Ascending aorta (tissue), 2 donors: ENCODE data around the gene TMEM30A. TPM values are rescaled to one million over a fixed set of nuclear protein-coding genes. Genes with fewer than 3 reads are reported as not detected.
A peak's percentile ranks its signal among the peaks of the same experiment; 100 is the strongest.

ENCODE experiments used
- DNase-seq, 2 donors: peaks; one replicate each; pipeline ENCODE4 v3.0.0-alpha.2; 2019; ENCODE audit warnings: low spot score in 2 of 2
- H3K27ac ChIP-seq, 2 donors: fragments of 200-600 bp; sonication (generic); one replicate each; pipeline ENCODE4 v1.5.1; 2016 to 2017; ENCODE audit warnings: mild to moderate bottlenecking in 1 of 2
- H3K27me3 ChIP-seq: fragments of 200-600 bp; sonication (generic); one replicate; pipeline ENCODE4 v1.5.1; 2017
- H3K36me3 ChIP-seq, 2 donors: fragments of 200-600 bp; sonication (generic); one replicate each; pipeline ENCODE4 v1.5.1; 2016
- H3K4me1 ChIP-seq, 2 donors: fragments of 200-600 bp; sonication (generic); one replicate each; pipeline ENCODE4 v1.5.1; 2016 to 2017; ENCODE audit warnings: mild to moderate bottlenecking in 1 of 2
- H3K4me3 ChIP-seq, 2 donors: fragments of 200-600 bp; sonication (generic); one replicate each; pipeline ENCODE4 v1.5.1; 2016 to 2017; ENCODE audit warnings: mild to moderate bottlenecking in 1 of 2
- H3K9me3 ChIP-seq, 2 donors: fragments of 200-600 bp; sonication (generic); one replicate each; pipeline ENCODE4 v1.5.1; 2016
- intact Hi-C: fragments of 100-400 bp; cut with DNase I; formaldehyde crosslinking; loops from one replicate; pipeline ENCODE4 v1.15.1; 2023
- total RNA-seq: library from RNA; depleted of rRNA; stranded (reverse); fragments of >200 nt; gene quantifications from one replicate; pipeline ENCODE4 v1.1.0, GENCODE V29; 2016
- TF ChIP-seq, protein P1 (sequence below), 3 experiments: fragments of 200-600 bp in 2 of 3; fragments of 450-650 bp in 1 of 3; sonication (generic) in 2 of 3; IDR thresholded peaks; one replicate each; pipeline ENCODE4 v1.5.1; 2016 to 2019; ENCODE audit warnings: antibody characterized with exemption in 3 of 3, mild to moderate bottlenecking in 1 of 3, moderate library complexity in 1 of 3

Gene TMEM30A
- total RNA-seq = 54.8 TPM

- H3K27ac ChIP-seq = peak within 1 kb of the TSS; percentile 85 to 95
- no peaks in the 10 kb centered on the region for H3K27me3 ChIP-seq
- no peaks in the 10 kb centered on the region for H3K36me3 ChIP-seq
- peak; percentile 88 to 98 for DNase-seq
- TF ChIP-seq, protein P1, sequence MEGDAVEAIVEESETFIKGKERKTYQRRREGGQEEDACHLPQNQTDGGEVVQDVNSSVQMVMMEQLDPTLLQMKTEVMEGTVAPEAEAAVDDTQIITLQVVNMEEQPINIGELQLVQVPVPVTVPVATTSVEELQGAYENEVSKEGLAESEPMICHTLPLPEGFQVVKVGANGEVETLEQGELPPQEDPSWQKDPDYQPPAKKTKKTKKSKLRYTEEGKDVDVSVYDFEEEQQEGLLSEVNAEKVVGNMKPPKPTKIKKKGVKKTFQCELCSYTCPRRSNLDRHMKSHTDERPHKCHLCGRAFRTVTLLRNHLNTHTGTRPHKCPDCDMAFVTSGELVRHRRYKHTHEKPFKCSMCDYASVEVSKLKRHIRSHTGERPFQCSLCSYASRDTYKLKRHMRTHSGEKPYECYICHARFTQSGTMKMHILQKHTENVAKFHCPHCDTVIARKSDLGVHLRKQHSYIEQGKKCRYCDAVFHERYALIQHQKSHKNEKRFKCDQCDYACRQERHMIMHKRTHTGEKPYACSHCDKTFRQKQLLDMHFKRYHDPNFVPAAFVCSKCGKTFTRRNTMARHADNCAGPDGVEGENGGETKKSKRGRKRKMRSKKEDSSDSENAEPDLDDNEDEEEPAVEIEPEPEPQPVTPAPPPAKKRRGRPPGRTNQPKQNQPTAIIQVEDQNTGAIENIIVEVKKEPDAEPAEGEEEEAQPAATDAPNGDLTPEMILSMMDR (IDR thresholded peaks at IDR 0.05) = no peak
- no peaks in the 10 kb centered on the region for H3K9me3 ChIP-seq
- peaks cover 3 to 17% of the 10 kb centered on the region in 2 donors for H3K4me1 ChIP-seq
- peak within 1 kb of the TSS; percentile 93 to 97 for H3K4me3 ChIP-seq
- intact Hi-C loops = loop anchor here (1.0 to 5.0 kb wide), 2 partner anchors 41 to 318 kb away; partner anchors contain the start of genes COX7A2 and SENP6
Measured at GRCh38 chr6:75284632-75285282, at the start of gene TMEM30A. TMEM30A (minus strand) TSS chr6:75284792; CDS start chr6:75284638, 154 bp downstream.

DNA sequence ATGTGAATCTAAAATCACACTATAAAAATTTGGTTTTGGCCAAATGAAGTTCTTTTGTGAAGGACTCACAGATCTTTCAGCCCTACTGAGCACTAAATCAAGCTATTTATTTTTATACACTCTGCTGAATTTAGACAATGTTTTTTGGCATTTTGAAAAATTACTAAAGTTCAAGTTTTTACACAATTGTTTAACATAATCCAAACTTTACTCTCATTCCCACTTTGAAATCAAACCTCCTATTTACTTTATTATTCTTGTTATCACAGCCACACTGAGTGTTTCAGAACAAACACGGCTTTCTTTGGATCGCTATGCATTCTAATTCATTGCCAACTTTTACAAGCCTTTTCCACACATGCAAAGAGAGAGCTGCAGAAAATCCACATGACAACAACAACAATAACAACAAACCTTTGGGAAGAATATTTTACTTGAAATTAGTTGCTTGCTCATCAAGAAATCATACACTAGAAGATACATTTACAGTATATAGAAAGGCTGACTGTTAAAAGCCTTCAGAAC, 49.1 kb upstream of the TMEM30A start:
- H3K9me3 ChIP-seq = no peaks in the 10 kb centered on the region
- intact Hi-C loops = loop anchor here (2.0 kb wide), 2 partner anchors 15 to 17 kb away; no protein-coding TSS in a partner anchor
- no peaks in the 10 kb centered on the region for H3K27me3 ChIP-seq
- no peak for DNase-seq
- TF ChIP-seq, protein P1 (IDR thresholded peaks at IDR 0.05) = no peak
- H3K36me3 ChIP-seq = peaks cover 0 to 3% of the 10 kb centered on the region in 2 donors
- H3K27ac ChIP-seq = peak overlapping the region; percentile 50 to 68
- peak overlapping the region in 1 of 2 donors; percentile 6 for H3K4me3 ChIP-seq
- peaks cover 0 to 17% of the 10 kb centered on the region in 2 donors for H3K4me1 ChIP-seq

DNA sequence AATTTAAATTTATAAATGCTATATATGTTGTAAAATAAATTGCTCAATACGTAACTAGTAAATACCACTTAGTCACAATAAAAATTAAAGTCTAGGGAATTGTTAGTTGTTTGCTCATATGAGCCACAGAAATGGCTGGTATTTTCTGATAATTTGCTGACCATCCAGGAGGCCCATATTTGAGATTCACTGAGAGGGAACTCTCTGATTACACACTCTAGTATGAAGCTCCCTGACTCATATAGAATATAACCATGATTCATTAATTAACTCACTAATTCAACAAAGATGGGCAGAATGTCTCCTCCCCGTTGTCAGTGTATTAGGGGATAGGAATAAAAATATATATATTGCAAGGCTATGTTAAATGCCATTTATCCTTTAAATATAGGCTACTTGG, 46.6 kb upstream of the TMEM30A start:
- no peak overlapping the region for H3K27ac ChIP-seq
- intact Hi-C loops = no loop called here
- no peak for DNase-seq
- no peaks in the 10 kb centered on the region for H3K27me3 ChIP-seq
- no peaks in the 10 kb centered on the region for H3K36me3 ChIP-seq
- no peaks in the 10 kb centered on the region for H3K9me3 ChIP-seq
- peaks cover 0 to 16% of the 10 kb centered on the region in 2 donors for H3K4me1 ChIP-seq
- no peak overlapping the region for H3K4me3 ChIP-seq
- TF ChIP-seq, protein P1 (IDR thresholded peaks at IDR 0.05) = no peak

DNA sequence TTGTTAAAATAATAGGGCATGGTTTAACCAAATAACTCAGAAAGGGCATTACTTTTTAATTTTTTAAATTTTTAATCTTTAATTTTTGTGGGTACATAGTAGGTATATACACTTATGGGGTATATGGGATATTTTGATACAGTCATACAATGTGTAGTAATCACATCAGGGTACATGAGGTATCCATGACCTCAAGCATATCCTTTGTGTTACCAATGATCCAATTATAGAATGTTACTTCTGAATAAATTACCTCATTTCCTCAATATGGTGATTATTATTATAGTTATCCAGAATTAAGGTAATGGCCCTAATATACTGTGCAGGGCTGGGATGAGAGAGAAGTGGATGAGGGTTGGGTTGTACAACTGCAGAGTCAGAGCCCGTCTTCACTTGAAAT, 45.1 kb upstream of the TMEM30A start:
- no peak for DNase-seq
- H3K36me3 ChIP-seq = no peaks in the 10 kb centered on the region
- H3K27ac ChIP-seq = no peak overlapping the region
- intact Hi-C loops = no loop called here
- H3K4me1 ChIP-seq = peaks cover 0 to 5% of the 10 kb centered on the region in 2 donors
- TF ChIP-seq, protein P1 (IDR thresholded peaks at IDR 0.05) = no peak
- no peaks in the 10 kb centered on the region for H3K9me3 ChIP-seq
- no peaks in the 10 kb centered on the region for H3K27me3 ChIP-seq
- no peak overlapping the region for H3K4me3 ChIP-seq

- TF ChIP-seq, protein P1 (IDR thresholded peaks at IDR 0.05) = no peak
- no peak overlapping the region for H3K27ac ChIP-seq
- DNase-seq = no peak
- H3K9me3 ChIP-seq = no peaks in the 10 kb centered on the region
- no peaks in the 10 kb centered on the region for H3K27me3 ChIP-seq
- H3K36me3 ChIP-seq = peaks cover 0 to 2% of the 10 kb centered on the region in 2 donors
- no peak overlapping the region for H3K4me3 ChIP-seq
- intact Hi-C loops = no loop called here
- no peaks in the 10 kb centered on the region for H3K4me1 ChIP-seq
Measured at GRCh38 chr6:75327807-75328206, 43.2 kb upstream of the TMEM30A start.
